ENCODE data around the gene DCC.

DNA sequence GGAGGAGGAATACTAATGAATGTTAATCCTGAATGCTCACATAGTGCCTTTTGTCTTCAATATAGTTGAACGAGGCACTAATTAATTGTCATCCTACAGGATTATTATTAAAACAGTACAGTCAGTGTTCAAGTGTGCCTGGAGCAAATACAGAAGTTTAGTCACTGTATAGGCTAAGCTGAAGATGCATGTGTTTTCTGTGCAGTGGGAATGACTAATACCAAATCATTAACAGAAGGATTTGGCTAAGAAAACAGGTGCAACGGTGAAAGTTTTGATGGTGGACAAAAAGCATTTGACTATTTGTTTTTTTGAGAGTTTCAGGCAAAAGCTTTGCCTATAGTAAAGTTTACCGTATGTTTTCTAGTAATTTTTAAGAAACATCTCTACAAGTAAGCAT, 62.8 kb downstream of the DCC start:
- TF ChIP-seq EZH2phosphoT487 (IDR thresholded peaks at IDR 0.05; ENCODE audit: unreplicated experiment) (no peak), JUNB (IDR thresholded peaks at IDR 0.05; ENCODE audit: unreplicated experiment) (no peak), POLR2AphosphoS5 (IDR thresholded peaks at IDR 0.05; ENCODE audit: low read depth) (no peak), EZH2 (IDR thresholded peaks at IDR 0.05; ENCODE audit: low read depth, unreplicated experiment) (no peak), CREB1 (CRISPR knock-in tag; IDR thresholded peaks at IDR 0.05; ENCODE audit: low read depth) (no peak), ZNF114 (CRISPR knock-in tag; IDR thresholded peaks at IDR 0.05) (no peak), ZNF331 (CRISPR knock-in tag; IDR thresholded peaks at IDR 0.05; ENCODE audit: low read depth) (no peak), NANOG (IDR thresholded peaks at IDR 0.05; ENCODE audit: borderline replicate concordance) (no peak)
- TF ChIP-seq, protein P1, sequence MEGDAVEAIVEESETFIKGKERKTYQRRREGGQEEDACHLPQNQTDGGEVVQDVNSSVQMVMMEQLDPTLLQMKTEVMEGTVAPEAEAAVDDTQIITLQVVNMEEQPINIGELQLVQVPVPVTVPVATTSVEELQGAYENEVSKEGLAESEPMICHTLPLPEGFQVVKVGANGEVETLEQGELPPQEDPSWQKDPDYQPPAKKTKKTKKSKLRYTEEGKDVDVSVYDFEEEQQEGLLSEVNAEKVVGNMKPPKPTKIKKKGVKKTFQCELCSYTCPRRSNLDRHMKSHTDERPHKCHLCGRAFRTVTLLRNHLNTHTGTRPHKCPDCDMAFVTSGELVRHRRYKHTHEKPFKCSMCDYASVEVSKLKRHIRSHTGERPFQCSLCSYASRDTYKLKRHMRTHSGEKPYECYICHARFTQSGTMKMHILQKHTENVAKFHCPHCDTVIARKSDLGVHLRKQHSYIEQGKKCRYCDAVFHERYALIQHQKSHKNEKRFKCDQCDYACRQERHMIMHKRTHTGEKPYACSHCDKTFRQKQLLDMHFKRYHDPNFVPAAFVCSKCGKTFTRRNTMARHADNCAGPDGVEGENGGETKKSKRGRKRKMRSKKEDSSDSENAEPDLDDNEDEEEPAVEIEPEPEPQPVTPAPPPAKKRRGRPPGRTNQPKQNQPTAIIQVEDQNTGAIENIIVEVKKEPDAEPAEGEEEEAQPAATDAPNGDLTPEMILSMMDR (conservative IDR thresholded peaks at IDR 0.05; ENCODE audit: low read depth in 2 of 2): no peak
- TF ChIP-seq, protein P2, sequence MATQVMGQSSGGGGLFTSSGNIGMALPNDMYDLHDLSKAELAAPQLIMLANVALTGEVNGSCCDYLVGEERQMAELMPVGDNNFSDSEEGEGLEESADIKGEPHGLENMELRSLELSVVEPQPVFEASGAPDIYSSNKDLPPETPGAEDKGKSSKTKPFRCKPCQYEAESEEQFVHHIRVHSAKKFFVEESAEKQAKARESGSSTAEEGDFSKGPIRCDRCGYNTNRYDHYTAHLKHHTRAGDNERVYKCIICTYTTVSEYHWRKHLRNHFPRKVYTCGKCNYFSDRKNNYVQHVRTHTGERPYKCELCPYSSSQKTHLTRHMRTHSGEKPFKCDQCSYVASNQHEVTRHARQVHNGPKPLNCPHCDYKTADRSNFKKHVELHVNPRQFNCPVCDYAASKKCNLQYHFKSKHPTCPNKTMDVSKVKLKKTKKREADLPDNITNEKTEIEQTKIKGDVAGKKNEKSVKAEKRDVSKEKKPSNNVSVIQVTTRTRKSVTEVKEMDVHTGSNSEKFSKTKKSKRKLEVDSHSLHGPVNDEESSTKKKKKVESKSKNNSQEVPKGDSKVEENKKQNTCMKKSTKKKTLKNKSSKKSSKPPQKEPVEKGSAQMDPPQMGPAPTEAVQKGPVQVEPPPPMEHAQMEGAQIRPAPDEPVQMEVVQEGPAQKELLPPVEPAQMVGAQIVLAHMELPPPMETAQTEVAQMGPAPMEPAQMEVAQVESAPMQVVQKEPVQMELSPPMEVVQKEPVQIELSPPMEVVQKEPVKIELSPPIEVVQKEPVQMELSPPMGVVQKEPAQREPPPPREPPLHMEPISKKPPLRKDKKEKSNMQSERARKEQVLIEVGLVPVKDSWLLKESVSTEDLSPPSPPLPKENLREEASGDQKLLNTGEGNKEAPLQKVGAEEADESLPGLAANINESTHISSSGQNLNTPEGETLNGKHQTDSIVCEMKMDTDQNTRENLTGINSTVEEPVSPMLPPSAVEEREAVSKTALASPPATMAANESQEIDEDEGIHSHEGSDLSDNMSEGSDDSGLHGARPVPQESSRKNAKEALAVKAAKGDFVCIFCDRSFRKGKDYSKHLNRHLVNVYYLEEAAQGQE (IDR thresholded peaks at IDR 0.05; ENCODE audit: unreplicated experiment): no peak
- TF ChIP-seq, protein P3, sequence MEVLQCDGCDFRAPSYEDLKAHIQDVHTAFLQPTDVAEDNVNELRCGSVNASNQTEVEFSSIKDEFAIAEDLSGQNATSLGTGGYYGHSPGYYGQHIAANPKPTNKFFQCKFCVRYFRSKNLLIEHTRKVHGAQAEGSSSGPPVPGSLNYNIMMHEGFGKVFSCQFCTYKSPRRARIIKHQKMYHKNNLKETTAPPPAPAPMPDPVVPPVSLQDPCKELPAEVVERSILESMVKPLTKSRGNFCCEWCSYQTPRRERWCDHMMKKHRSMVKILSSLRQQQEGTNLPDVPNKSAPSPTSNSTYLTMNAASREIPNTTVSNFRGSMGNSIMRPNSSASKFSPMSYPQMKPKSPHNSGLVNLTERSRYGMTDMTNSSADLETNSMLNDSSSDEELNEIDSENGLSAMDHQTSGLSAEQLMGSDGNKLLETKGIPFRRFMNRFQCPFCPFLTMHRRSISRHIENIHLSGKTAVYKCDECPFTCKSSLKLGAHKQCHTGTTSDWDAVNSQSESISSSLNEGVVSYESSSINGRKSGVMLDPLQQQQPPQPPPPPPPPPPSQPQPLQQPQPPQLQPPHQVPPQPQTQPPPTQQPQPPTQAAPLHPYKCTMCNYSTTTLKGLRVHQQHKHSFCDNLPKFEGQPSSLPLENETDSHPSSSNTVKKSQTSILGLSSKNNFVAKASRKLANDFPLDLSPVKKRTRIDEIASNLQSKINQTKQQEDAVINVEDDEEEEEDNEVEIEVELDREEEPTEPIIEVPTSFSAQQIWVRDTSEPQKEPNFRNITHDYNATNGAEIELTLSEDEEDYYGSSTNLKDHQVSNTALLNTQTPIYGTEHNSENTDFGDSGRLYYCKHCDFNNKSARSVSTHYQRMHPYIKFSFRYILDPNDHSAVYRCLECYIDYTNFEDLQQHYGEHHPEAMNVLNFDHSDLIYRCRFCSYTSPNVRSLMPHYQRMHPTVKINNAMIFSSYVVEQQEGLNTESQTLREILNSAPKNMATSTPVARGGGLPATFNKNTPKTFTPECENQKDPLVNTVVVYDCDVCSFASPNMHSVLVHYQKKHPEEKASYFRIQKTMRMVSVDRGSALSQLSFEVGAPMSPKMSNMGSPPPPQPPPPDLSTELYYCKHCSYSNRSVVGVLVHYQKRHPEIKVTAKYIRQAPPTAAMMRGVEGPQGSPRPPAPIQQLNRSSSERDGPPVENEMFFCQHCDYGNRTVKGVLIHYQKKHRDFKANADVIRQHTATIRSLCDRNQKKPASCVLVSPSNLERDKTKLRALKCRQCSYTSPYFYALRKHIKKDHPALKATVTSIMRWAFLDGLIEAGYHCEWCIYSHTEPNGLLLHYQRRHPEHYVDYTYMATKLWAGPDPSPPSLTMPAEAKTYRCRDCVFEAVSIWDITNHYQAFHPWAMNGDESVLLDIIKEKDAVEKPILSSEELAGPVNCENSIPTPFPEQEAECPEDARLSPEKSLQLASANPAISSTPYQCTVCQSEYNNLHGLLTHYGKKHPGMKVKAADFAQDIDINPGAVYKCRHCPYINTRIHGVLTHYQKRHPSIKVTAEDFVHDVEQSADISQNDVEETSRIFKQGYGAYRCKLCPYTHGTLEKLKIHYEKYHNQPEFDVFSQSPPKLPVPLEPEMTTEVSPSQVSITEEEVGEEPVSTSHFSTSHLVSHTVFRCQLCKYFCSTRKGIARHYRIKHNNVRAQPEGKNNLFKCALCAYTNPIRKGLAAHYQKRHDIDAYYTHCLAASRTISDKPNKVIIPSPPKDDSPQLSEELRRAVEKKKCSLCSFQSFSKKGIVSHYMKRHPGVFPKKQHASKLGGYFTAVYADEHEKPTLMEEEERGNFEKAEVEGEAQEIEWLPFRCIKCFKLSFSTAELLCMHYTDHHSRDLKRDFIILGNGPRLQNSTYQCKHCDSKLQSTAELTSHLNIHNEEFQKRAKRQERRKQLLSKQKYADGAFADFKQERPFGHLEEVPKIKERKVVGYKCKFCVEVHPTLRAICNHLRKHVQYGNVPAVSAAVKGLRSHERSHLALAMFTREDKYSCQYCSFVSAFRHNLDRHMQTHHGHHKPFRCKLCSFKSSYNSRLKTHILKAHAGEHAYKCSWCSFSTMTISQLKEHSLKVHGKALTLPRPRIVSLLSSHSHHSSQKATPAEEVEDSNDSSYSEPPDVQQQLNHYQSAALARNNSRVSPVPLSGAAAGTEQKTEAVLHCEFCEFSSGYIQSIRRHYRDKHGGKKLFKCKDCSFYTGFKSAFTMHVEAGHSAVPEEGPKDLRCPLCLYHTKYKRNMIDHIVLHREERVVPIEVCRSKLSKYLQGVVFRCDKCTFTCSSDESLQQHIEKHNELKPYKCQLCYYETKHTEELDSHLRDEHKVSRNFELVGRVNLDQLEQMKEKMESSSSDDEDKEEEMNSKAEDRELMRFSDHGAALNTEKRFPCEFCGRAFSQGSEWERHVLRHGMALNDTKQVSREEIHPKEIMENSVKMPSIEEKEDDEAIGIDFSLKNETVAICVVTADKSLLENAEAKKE (CRISPR knock-in tag; IDR thresholded peaks at IDR 0.05): no peak

Data from GM23338 (cell line).